GM23338 (cell line): ENCODE data around the gene CDH12. TPM values are rescaled to one million over a fixed set of nuclear protein-coding genes. Genes with fewer than 3 reads are reported as not detected.

Source experiments
- ATAC-seq: fragments of 200-7000 bp; cut with Tn5 transposase; 3 replicates; pipeline ENCODE4 v1.9.1; 2020
- DNase-seq: peaks from one replicate; pipeline ENCODE4 v3.0.0-alpha.2; 2015; ENCODE audit warnings: low spot score
- H2AFZ ChIP-seq: fragments of 200-600 bp; sonication (generic); 2 replicates; pipeline ENCODE4 v1.8.0; 2016; ENCODE audit warnings: antibody characterized with exemption, mild to moderate bottlenecking, moderate library complexity
- H3F3A ChIP-seq: fragments of 200-600 bp; sonication (generic); replicated peaks from 2 replicates; pipeline ENCODE4 v1.8.0; 2017; ENCODE audit warnings: antibody characterized with exemption, mixed run types, low read depth
- H3K27ac ChIP-seq: fragments of 200-600 bp; sonication (generic); 2 replicates; pipeline ENCODE4 v1.6.1; 2016; ENCODE audit warnings: low read depth
- H3K27me3 ChIP-seq: fragments of 200-600 bp; sonication (generic); 2 replicates; pipeline ENCODE4 v1.8.0; 2016; ENCODE audit warnings: mild to moderate bottlenecking, mixed run types, moderate library complexity; ENCODE audit not compliant: insufficient read depth
- H3K36me3 ChIP-seq: fragments of 200-600 bp; sonication (generic); 2 replicates; pipeline ENCODE4 v1.8.0; 2016; ENCODE audit warnings: mild to moderate bottlenecking; ENCODE audit not compliant: insufficient read depth
- H3K4me1 ChIP-seq: fragments of 200-600 bp; sonication (generic); 2 replicates; pipeline ENCODE4 v1.8.0; 2016; ENCODE audit warnings: mild to moderate bottlenecking, moderate library complexity; ENCODE audit not compliant: insufficient read depth
- H3K4me2 ChIP-seq: fragments of 200-600 bp; sonication (generic); 2 replicates; pipeline ENCODE4 v1.7.1; 2017; ENCODE audit warnings: mixed run types
- H3K4me3 ChIP-seq: fragments of 200-600 bp; sonication (generic); 2 replicates; pipeline ENCODE4 v1.6.1; 2016; ENCODE audit warnings: mixed run types
- H3K79me2 ChIP-seq: fragments of 200-600 bp; sonication (generic); replicated peaks from 2 replicates; pipeline ENCODE4 v1.8.0; 2017; ENCODE audit warnings: mild to moderate bottlenecking; ENCODE audit not compliant: insufficient read depth
- H3K9me2 ChIP-seq: fragments of 200-600 bp; sonication (generic); 2 replicates; pipeline ENCODE4 v1.8.0; 2017; ENCODE audit not compliant: insufficient read depth
- H4K20me1 ChIP-seq: fragments of 200-600 bp; sonication (generic); replicated peaks from 2 replicates; pipeline ENCODE4 v1.8.0; 2017; ENCODE audit warnings: mild to moderate bottlenecking; ENCODE audit not compliant: insufficient read depth
- H3K27ac Mint-ChIP-seq: 2 replicates; pipeline ENCODE4 v1.8.0; 2020; ENCODE audit warnings: inconsistent platforms, mild to moderate bottlenecking, moderate library complexity, mixed read lengths
- H3K27me3 Mint-ChIP-seq: 3 replicates; pipeline ENCODE4 v1.8.0; 2022; ENCODE audit warnings: low read depth, mild to moderate bottlenecking, moderate library complexity, mixed read lengths, inconsistent platforms; ENCODE audit not compliant: insufficient read depth, poor library complexity
- H3K36me3 Mint-ChIP-seq: 3 replicates; pipeline ENCODE4 v1.8.0; 2021; ENCODE audit warnings: low read depth, mild to moderate bottlenecking, inconsistent platforms, moderate library complexity, mixed read lengths
- H3K4me1 Mint-ChIP-seq: 3 replicates; pipeline ENCODE4 v1.8.0; 2020; ENCODE audit warnings: mild to moderate bottlenecking, inconsistent platforms, mixed read lengths
- H3K4me3 Mint-ChIP-seq: 3 replicates; pipeline ENCODE4 v1.8.0; 2021; ENCODE audit warnings: moderate library complexity, mild to moderate bottlenecking, inconsistent platforms, mixed read lengths
- H3K9me3 Mint-ChIP-seq: 3 replicates; pipeline ENCODE4 v1.8.0; 2020; ENCODE audit warnings: moderate library complexity, mild to moderate bottlenecking, inconsistent platforms, mixed read lengths
- CTCF ChIP-seq, 2 experiments: fragments of 200-600 bp in 1 of 2; sonication (generic) in 1 of 2; conservative IDR thresholded peaks; 2 replicates each; pipeline versions ENCODE4 v1.5.1 to v1.6.1; 2016 to 2017; ENCODE audit warnings: antibody characterized with exemption in 2 of 2, low read depth in 2 of 2, mild to moderate bottlenecking in 2 of 2, moderate library complexity in 1 of 2
- ETS1 ChIP-seq: IDR thresholded peaks from 2 replicates; pipeline ENCODE4 v1.6.1; 2016; ENCODE audit warnings: antibody characterized with exemption
- EZH2phosphoT487 ChIP-seq: fragments of 200-600 bp; sonication (generic); IDR thresholded peaks from one replicate; pipeline ENCODE4 v1.8.1; 2018; ENCODE audit warnings: antibody characterized with exemption; ENCODE audit not compliant: unreplicated experiment
- JUNB ChIP-seq: IDR thresholded peaks from one replicate; pipeline ENCODE4 v1.6.1; 2016; ENCODE audit warnings: antibody characterized with exemption; ENCODE audit not compliant: unreplicated experiment
- REST ChIP-seq: IDR thresholded peaks from one replicate; pipeline ENCODE4 v1.6.1; 2018; ENCODE audit warnings: antibody characterized with exemption; ENCODE audit not compliant: unreplicated experiment
- STAT1 ChIP-seq: IDR thresholded peaks from one replicate; pipeline ENCODE4 v1.6.1; 2016; ENCODE audit warnings: antibody characterized with exemption; ENCODE audit not compliant: unreplicated experiment
- ZNF114 ChIP-seq: fragments of 250-450 bp; sonication (Bioruptor Pico); IDR thresholded peaks from 2 replicates; pipeline ENCODE4 v1.5.0; 2020; ENCODE audit warnings: mild to moderate bottlenecking, moderate library complexity
- polyA plus RNA-seq: library from polyadenylated mRNA; unstranded; fragments of >200 nt; fragmentation: Nextera tagmentation; extraction: Ambion mirVana; gene quantifications from 2 replicates; pipeline ENCODE4 v1.2.1, GENCODE V29; 2016
- total RNA-seq: library from RNA; depleted of rRNA; stranded (reverse); fragments of >200 nt; shearing (Covaris generic); gene quantifications from 2 replicates; pipeline ENCODE4 v1.2.3, GENCODE V29; 2014

The CDH12 gene
- total and polyA plus RNA-seq, 2 experiments from 2014 or later = not detected

DNA sequence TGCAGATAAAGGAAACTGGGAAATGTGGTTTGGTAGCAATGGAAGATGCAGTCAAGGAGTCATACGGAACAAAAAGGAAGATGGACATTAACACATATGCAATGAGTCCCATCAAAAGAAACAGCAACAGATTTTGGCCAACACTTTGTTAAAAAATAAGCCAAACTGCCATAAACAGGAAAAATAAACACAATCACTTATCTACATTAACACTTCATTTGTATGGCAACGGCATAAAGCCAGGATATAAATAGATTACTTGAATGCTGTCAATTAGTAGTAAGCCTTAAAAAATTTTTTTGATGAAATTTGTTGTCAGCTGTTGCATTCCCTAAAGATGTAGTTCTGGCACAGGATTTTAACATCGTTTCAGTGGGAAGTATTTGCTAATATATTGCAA, 190.8 kb downstream of the CDH12 start:
- Histone ChIP-seq H3F3A (no peaks in the 10 kb centered on the region), H3K27ac (no peak overlapping the region), H3K4me2 (no peak overlapping the region; the same call in 1 of the 2 replicates), H3K79me2 (no peaks in the 10 kb centered on the region), H3K4me1 (peaks cover 44% of the 10 kb centered on the region), H4K20me1 (no peaks in the 10 kb centered on the region), H2AFZ (no peak overlapping the region), H3K9me2 (no peaks in the 10 kb centered on the region), H3K4me3 (no peak overlapping the region), H3K36me3 (no peaks in the 10 kb centered on the region), H3K27me3 (no peaks in the 10 kb centered on the region)
- no peaks in the 10 kb centered on the region for H3K9me3 Mint-ChIP-seq
- H3K4me1 Mint-ChIP-seq = peaks cover 42% of the 10 kb centered on the region
- H3K27me3 Mint-ChIP-seq = peaks cover 3% of the 10 kb centered on the region
- TF ChIP-seq ETS1 (no peak), CTCF (conservative IDR thresholded peaks at IDR 0.05; ENCODE audit: low read depth in 2 of 2) (no peak), EZH2phosphoT487 (no peak), REST (no peak), JUNB (no peak)
- DNase-seq = no peak
- H3K36me3 Mint-ChIP-seq = no peaks in the 10 kb centered on the region
- H3K4me3 Mint-ChIP-seq = no peak overlapping the region
- ATAC-seq = no peak
- no peak overlapping the region for H3K27ac Mint-ChIP-seq

DNA sequence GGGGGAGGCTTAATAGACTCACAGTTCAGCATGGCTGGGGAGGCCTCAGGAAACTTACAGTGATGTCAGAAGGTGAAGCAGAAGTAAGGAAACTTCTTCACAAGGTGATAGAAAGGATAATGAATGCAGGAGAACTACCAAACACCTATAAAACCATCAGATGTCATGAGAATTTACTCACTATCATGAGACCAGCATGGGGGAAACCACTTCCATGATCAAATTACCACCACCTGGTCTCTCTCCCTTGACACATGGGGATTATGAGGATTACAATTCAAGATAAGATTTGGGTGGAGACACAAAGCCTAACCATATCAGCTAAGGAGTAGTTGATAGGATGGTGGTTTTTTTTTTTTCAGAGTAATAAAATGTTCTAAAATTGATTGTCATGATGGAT, 201.8 kb downstream of the CDH12 start:
- H3K27me3 ChIP-seq = no peaks in the 10 kb centered on the region
- H4K20me1 ChIP-seq = no peaks in the 10 kb centered on the region
- H3K36me3 Mint-ChIP-seq = no peaks in the 10 kb centered on the region
- peaks cover 2% of the 10 kb centered on the region for H3K27me3 Mint-ChIP-seq
- no peaks in the 10 kb centered on the region for H3K9me2 ChIP-seq
- no peak overlapping the region for H3K27ac ChIP-seq
- H3K4me1 Mint-ChIP-seq = peaks cover 13% of the 10 kb centered on the region
- H3K4me1 ChIP-seq = no peaks in the 10 kb centered on the region
- H2AFZ ChIP-seq = no peak overlapping the region
- no peak overlapping the region for H3K4me3 ChIP-seq
- no peaks in the 10 kb centered on the region for H3F3A ChIP-seq
- no peaks in the 10 kb centered on the region for H3K36me3 ChIP-seq
- H3K27ac Mint-ChIP-seq = no peak overlapping the region
- ATAC-seq (no peak), DNase-seq (no peak)
- TF ChIP-seq STAT1 (no peak), ZNF114 (no peak)
- H3K79me2 ChIP-seq = no peaks in the 10 kb centered on the region
- H3K9me3 Mint-ChIP-seq = no peaks in the 10 kb centered on the region; the same call in 2 of the 3 replicates
- no peak overlapping the region for H3K4me2 ChIP-seq
- no peak overlapping the region for H3K4me3 Mint-ChIP-seq
